Keratinocyte (primary cell): ENCODE data around the gene NR6A1. TPM values are rescaled to one million over a fixed set of nuclear protein-coding genes. Genes with fewer than 3 reads are reported as not detected.

Experiments
- DNase-seq: peaks from one replicate; pipeline ENCODE4 v3.0.0-alpha.2; 2011; ENCODE audit warnings: low read depth, missing footprints, low spot score
- FAIRE-seq: peaks from 2 replicates; lab custom pipeline; 2011; peaks lifted over from hg19 to GRCh38; lab: Jason Lieb, UNC
- H2AFZ ChIP-seq: 2 replicates; pipeline ENCODE4 v1.6.0; 2012; ENCODE audit warnings: low read length, control low read depth, inconsistent platforms; ENCODE audit not compliant: control insufficient read depth
- H3K27ac ChIP-seq: 2 replicates; pipeline ENCODE4 v1.5.1; 2011; ENCODE audit warnings: low read length; ENCODE audit not compliant: control insufficient read depth, insufficient read depth
- H3K27me3 ChIP-seq: 3 replicates; pipeline ENCODE4 v1.6.0; 2011; ENCODE audit warnings: low read length; ENCODE audit not compliant: control insufficient read depth, insufficient read depth; ENCODE audit errors: extremely low read depth
- H3K36me3 ChIP-seq, 2 experiments: 2 replicates in 1 of 2; 3 replicates in 1 of 2; pipeline ENCODE4 v1.5.1; 2011; ENCODE audit warnings: low read length in 2 of 2, mild to moderate bottlenecking in 1 of 2; ENCODE audit not compliant: control insufficient read depth in 2 of 2, insufficient read depth in 2 of 2; ENCODE audit errors: extremely low read depth in 1 of 2
- H3K4me1 ChIP-seq: 3 replicates; pipeline ENCODE4 v1.5.1; 2011; ENCODE audit warnings: low read length; ENCODE audit not compliant: control insufficient read depth, insufficient read depth; ENCODE audit errors: extremely low read depth
- H3K4me2 ChIP-seq: 3 replicates; pipeline ENCODE4 v1.6.0; 2011; ENCODE audit warnings: low read depth, low read length; ENCODE audit not compliant: control insufficient read depth, insufficient read depth; ENCODE audit errors: extremely low read depth
- H3K4me3 ChIP-seq, 3 experiments: fragments of 200-600 bp in 1 of 3; sonication (generic) in 1 of 3; 2 replicates in 2 of 3; 3 replicates in 1 of 3; pipeline ENCODE4 v1.5.1; 2011 to 2016; ENCODE audit warnings: low read length in 3 of 3, mild to moderate bottlenecking in 3 of 3, control low read depth in 2 of 3, inconsistent platforms in 1 of 3, low read depth in 1 of 3, mixed read lengths in 1 of 3, mixed run types in 1 of 3, moderate library complexity in 1 of 3; ENCODE audit not compliant: control insufficient read depth in 2 of 3, insufficient read depth in 2 of 3; ENCODE audit errors: extremely low read depth in 1 of 3
- H3K79me2 ChIP-seq: 2 replicates; pipeline ENCODE4 v1.6.0; 2012; ENCODE audit warnings: low read length; ENCODE audit not compliant: control insufficient read depth, insufficient read depth
- H3K9ac ChIP-seq: 3 replicates; pipeline ENCODE4 v1.6.0; 2011; ENCODE audit warnings: low read length; ENCODE audit not compliant: control insufficient read depth, insufficient read depth; ENCODE audit errors: extremely low read depth
- H3K9me1 ChIP-seq: 3 replicates; pipeline ENCODE4 v1.6.0; 2011; ENCODE audit warnings: low read length; ENCODE audit not compliant: control insufficient read depth, insufficient read depth; ENCODE audit errors: extremely low read depth
- H3K9me3 ChIP-seq: 2 replicates; pipeline ENCODE4 v1.5.1; 2012; ENCODE audit warnings: low read depth, low read length; ENCODE audit not compliant: control insufficient read depth
- H4K20me1 ChIP-seq: 3 replicates; pipeline ENCODE4 v1.6.0; 2011; ENCODE audit warnings: low read length; ENCODE audit not compliant: control insufficient read depth, insufficient read depth; ENCODE audit errors: extremely low read depth
- EZH2 ChIP-seq: IDR thresholded peaks from one replicate; pipeline ENCODE4 v1.6.1; 2012; ENCODE audit warnings: inconsistent platforms, mild to moderate bottlenecking, low read length, moderate library complexity
- dilution Hi-C: fragments of 300-500 bp; cut with MboI; formaldehyde crosslinking; loops from one replicate; pipeline ENCODE4 v1.7.0; 2020; ENCODE audit warnings: low sequenced_read_pairs; ENCODE audit not compliant: extremely low pct_ligation_motif_present
- polyA plus RNA-seq, 5 experiments: library from polyadenylated mRNA; depleted of rRNA in 3 of 5; stranded (reverse) in 3 of 5; stranded (forward) in 1 of 5; unstranded in 1 of 5; fragments of >200 nt; gene quantifications; 1 replicate in 1 of 5; 2 replicates in 3 of 5; 3 replicates in 1 of 5; pipeline versions ENCODE4 v1.2.1 to v1.2.3, GENCODE V29; 2011 to 2012; ENCODE audit warnings: missing spikeins in 2 of 5, low read depth in 1 of 5, low replicate concordance in 1 of 5
- TF ChIP-seq, protein P1 (sequence below), 3 experiments: IDR thresholded peaks in 1 of 3; conservative IDR thresholded peaks in 1 of 3; optimal IDR thresholded peaks in 1 of 3; 2 replicates in 2 of 3; 3 replicates in 1 of 3; pipeline versions ENCODE3 to v1.5.1; 2011; ENCODE audit warnings: low read length in 3 of 3, mild to moderate bottlenecking in 3 of 3, moderate library complexity in 2 of 3, control low read depth in 1 of 3, inconsistent platforms in 1 of 3; ENCODE audit not compliant: insufficient read depth in 2 of 3; ENCODE audit errors: extremely low read depth in 1 of 3

The NR6A1 gene
- polyA plus RNA-seq, 1 donor (not counting 4 experiments of a cell fraction or from before 2014, with no cell fraction given), result 1.8 TPM

DNA sequence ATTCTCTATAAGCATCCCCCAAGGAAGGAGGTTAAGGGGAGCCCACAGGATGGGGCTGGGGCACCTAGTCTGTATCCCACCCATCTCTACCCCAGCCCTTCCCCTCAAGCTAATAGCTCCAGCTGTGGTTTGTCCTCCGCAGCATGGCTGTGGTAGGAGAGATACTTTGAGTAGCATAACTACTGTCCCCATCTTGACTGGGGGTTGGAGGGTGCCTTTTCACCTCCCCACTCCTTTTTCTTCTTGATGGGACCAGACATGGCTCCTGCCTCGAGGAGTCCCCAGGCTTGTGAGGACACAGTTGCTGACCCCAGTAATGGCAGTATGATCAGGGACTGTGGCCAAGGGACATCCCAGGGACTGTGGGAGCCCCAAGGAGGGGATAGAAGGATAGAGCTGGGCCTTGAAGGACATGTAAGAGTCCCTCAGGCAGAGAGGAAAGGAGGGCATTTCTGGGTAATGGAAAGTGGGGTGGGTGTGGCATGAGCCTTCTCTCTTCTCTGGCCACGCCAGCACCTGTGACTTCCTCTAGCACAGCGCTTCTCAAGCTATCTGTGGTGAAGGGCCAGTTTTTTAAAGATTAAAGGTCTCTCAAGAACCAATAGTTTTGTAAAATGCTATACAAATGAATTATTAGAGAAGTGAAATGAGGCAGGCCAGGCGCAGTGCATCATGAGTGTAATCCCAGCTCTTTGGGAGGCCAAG, 19.8 kb upstream of the NR6A1 start:
- H3K9ac ChIP-seq, result no peak overlapping the region
- peaks cover 2% of the 10 kb centered on the region for H3K27me3 ChIP-seq
- H3K4me1 ChIP-seq, result no peaks in the 10 kb centered on the region
- no peaks in the 10 kb centered on the region for H4K20me1 ChIP-seq
- H2AFZ ChIP-seq, result no peak overlapping the region
- no peaks in the 10 kb centered on the region for H3K9me3 ChIP-seq
- H3K36me3 ChIP-seq, result no peaks in the 10 kb centered on the region
- no peak for FAIRE-seq
- H3K4me3 ChIP-seq, result no peak overlapping the region
- TF ChIP-seq EZH2, result no peak
- TF ChIP-seq, protein P1, sequence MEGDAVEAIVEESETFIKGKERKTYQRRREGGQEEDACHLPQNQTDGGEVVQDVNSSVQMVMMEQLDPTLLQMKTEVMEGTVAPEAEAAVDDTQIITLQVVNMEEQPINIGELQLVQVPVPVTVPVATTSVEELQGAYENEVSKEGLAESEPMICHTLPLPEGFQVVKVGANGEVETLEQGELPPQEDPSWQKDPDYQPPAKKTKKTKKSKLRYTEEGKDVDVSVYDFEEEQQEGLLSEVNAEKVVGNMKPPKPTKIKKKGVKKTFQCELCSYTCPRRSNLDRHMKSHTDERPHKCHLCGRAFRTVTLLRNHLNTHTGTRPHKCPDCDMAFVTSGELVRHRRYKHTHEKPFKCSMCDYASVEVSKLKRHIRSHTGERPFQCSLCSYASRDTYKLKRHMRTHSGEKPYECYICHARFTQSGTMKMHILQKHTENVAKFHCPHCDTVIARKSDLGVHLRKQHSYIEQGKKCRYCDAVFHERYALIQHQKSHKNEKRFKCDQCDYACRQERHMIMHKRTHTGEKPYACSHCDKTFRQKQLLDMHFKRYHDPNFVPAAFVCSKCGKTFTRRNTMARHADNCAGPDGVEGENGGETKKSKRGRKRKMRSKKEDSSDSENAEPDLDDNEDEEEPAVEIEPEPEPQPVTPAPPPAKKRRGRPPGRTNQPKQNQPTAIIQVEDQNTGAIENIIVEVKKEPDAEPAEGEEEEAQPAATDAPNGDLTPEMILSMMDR (optimal IDR thresholded peaks at IDR 0.05 in 1 of 3, IDR thresholded peaks at IDR 0.05 in 1 of 3, conservative IDR thresholded peaks at IDR 0.05 in 1 of 3; ENCODE audit: extremely low read depth in 1 of 3, insufficient read depth in 2 of 3, low read length in 3 of 3), result no peak
- H3K9me1 ChIP-seq, result no peaks in the 10 kb centered on the region
- H3K79me2 ChIP-seq, result no peaks in the 10 kb centered on the region
- no peak overlapping the region for H3K4me2 ChIP-seq
- dilution Hi-C loops, result no loop called here
- H3K27ac ChIP-seq, result no peak overlapping the region
- DNase-seq, result no peak

DNA sequence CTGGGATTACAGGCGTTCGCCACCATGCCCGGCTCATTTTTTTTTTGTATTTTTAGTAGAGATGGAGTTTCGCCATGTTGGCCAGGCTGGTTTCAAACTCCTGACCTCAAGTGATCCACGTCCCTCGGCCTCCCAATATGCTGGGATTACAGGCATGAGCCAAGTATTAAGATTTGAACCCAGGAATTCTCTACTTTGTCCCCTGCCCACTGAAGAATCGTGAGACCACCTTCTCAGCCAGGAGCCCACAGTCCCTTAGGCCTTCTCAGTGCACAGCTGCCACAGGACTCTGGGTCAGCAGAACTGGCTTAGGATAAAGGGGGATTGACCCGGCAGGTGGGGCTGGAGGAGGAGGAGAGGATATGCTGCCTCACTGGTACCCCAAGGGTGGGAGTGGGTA, 19.2 kb upstream of the NR6A1 start:
- Histone ChIP-seq H4K20me1 (no peaks in the 10 kb centered on the region), H3K9me1 (no peaks in the 10 kb centered on the region), H3K36me3 (no peaks in the 10 kb centered on the region), H3K4me1 (no peaks in the 10 kb centered on the region), H3K9ac (no peak overlapping the region), H3K4me3 (no peak overlapping the region), H3K4me2 (no peak overlapping the region), H2AFZ (no peak overlapping the region), H3K9me3 (no peaks in the 10 kb centered on the region), H3K79me2 (no peaks in the 10 kb centered on the region), H3K27ac (no peak overlapping the region), H3K27me3 (peaks cover 2% of the 10 kb centered on the region)
- DNase-seq, result no peak
- TF ChIP-seq, protein P1 (optimal IDR thresholded peaks at IDR 0.05 in 1 of 3, IDR thresholded peaks at IDR 0.05 in 1 of 3, conservative IDR thresholded peaks at IDR 0.05 in 1 of 3; ENCODE audit: extremely low read depth in 1 of 3, insufficient read depth in 2 of 3, low read length in 3 of 3), result no peak
- no peak for TF ChIP-seq EZH2
- dilution Hi-C loops, result no loop called here
- no peak for FAIRE-seq
